Upper lobe of left lung (tissue), 6 donors: ENCODE results near the gene ATIC. TPM values are rescaled to one million over a fixed set of nuclear protein-coding genes. Genes with fewer than 3 reads are reported as not detected.
A peak's percentile ranks its signal among the peaks of the same experiment; 100 is the strongest.

Experiments used
- ATAC-seq, 2 donors: fragments of 200-7000 bp; cut with Tn5 transposase; one replicate each; pipeline ENCODE4 v1.9.1; 2022; ENCODE audit warnings: mild to moderate bottlenecking in 2 of 2, moderate library complexity in 2 of 2; ENCODE audit not compliant: low FRiP score in 2 of 2
- DNase-seq, 2 donors: peaks; one replicate each; pipeline ENCODE4 v3.0.0-alpha.2; 2019 to 2020
- H3K27ac ChIP-seq, 4 donors: fragments of 200-600 bp; sonication (generic); one replicate each; pipeline ENCODE4 v1.5.1; 2016 to 2019
- H3K27me3 ChIP-seq, 4 donors: fragments of 200-600 bp; sonication (generic); one replicate each; pipeline ENCODE4 v1.5.1; 2017 to 2019
- H3K36me3 ChIP-seq, 4 donors: fragments of 200-600 bp; sonication (generic); one replicate each; pipeline ENCODE4 v1.5.1; 2016 to 2019
- H3K4me1 ChIP-seq, 4 donors: fragments of 200-600 bp; sonication (generic); one replicate each; pipeline ENCODE4 v1.5.1; 2018 to 2019
- H3K4me3 ChIP-seq, 4 donors: fragments of 200-600 bp; sonication (generic); one replicate each; pipeline ENCODE4 v1.5.1; 2017 to 2019; ENCODE audit warnings: mild to moderate bottlenecking in 2 of 4, moderate library complexity in 1 of 4
- H3K9me3 ChIP-seq, 4 donors: fragments of 200-600 bp; sonication (generic); one replicate each; pipeline ENCODE4 v1.5.1; 2018 to 2019
- EP300 ChIP-seq, 4 donors: sonication (generic); formaldehyde crosslinking; IDR thresholded peaks; one replicate each; pipeline ENCODE4 v1.5.1; 2017; ENCODE audit warnings: antibody characterized with exemption in 4 of 4, control low read depth in 2 of 4
- POLR2A ChIP-seq, 4 donors: fragments of 450-650 bp; IDR thresholded peaks; one replicate each; pipeline ENCODE4 v1.5.1; 2016 to 2017; ENCODE audit warnings: antibody characterized with exemption in 4 of 4, mild to moderate bottlenecking in 2 of 4
- POLR2AphosphoS5 ChIP-seq, 2 donors: sonication (generic); formaldehyde crosslinking; IDR thresholded peaks; one replicate each; pipeline ENCODE4 v1.5.1; 2017; ENCODE audit warnings: antibody characterized with exemption in 2 of 2
- WGBS, 2 donors: methylation state at CpG; one replicate each; pipeline ENCODE4 v1.1.5; 2017 to 2018; 5-methylcytosine and 5-hydroxymethylcytosine counted together
- total RNA-seq, 6 donors: library from RNA; depleted of rRNA in 4 of 6; stranded (reverse); fragments of >200 nt in 4 of 6; gene quantifications; one replicate each; pipeline versions ENCODE4 v1.1.0 to v1.2.1, GENCODE V29; 2016 to 2021
- TF ChIP-seq, protein P1 (sequence below), 6 experiments: fragments of 450-650 bp in 4 of 6; fragments of 200-600 bp in 2 of 6; sonication (generic) in 2 of 6; IDR thresholded peaks; one replicate each; pipeline ENCODE4 v1.5.1; 2016 to 2019; ENCODE audit warnings: antibody characterized with exemption in 6 of 6
- donor health status: DM: no; HTN: no; CAD: no; lungs with moderate emphysema.
- donor health status: DM: no; HTN: yes; CAD: no; lungs with severe emphysema.

ATIC gene
- total RNA-seq, 6 donors from 2014 or later, result 25.1 to 69.2 (median 56.6) TPM

- no peak for ATAC-seq
- Histone ChIP-seq H3K27ac (no peak overlapping the region), H3K4me3 (no peak overlapping the region), H3K27me3 (no peaks in the 10 kb centered on the region), H3K36me3 (no peaks in the 10 kb centered on the region), H3K9me3 (no peaks in the 10 kb centered on the region), H3K4me1 (no peaks in the 10 kb centered on the region)
- TF ChIP-seq, protein P1, sequence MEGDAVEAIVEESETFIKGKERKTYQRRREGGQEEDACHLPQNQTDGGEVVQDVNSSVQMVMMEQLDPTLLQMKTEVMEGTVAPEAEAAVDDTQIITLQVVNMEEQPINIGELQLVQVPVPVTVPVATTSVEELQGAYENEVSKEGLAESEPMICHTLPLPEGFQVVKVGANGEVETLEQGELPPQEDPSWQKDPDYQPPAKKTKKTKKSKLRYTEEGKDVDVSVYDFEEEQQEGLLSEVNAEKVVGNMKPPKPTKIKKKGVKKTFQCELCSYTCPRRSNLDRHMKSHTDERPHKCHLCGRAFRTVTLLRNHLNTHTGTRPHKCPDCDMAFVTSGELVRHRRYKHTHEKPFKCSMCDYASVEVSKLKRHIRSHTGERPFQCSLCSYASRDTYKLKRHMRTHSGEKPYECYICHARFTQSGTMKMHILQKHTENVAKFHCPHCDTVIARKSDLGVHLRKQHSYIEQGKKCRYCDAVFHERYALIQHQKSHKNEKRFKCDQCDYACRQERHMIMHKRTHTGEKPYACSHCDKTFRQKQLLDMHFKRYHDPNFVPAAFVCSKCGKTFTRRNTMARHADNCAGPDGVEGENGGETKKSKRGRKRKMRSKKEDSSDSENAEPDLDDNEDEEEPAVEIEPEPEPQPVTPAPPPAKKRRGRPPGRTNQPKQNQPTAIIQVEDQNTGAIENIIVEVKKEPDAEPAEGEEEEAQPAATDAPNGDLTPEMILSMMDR (IDR thresholded peaks at IDR 0.05), result no peak
- no peak for TF ChIP-seq EP300 (IDR thresholded peaks at IDR 0.05)
- TF ChIP-seq POLR2AphosphoS5 (IDR thresholded peaks at IDR 0.05), result no peak
- no peak for TF ChIP-seq POLR2A (IDR thresholded peaks at IDR 0.05)
- no peak for DNase-seq
- 59 to 75% methylated on average over 4 of the region's 4 CpGs for WGBS, 2 donors
Measured at GRCh38 chr2:215275824-215276223, 36.0 kb upstream of the ATIC start.

GRCh38 chr2:215277944-215278343 is 33.9 kb upstream of the ATIC start:
- no peak for ATAC-seq
- Histone ChIP-seq H3K36me3 (no peaks in the 10 kb centered on the region), H3K27me3 (no peaks in the 10 kb centered on the region), H3K4me3 (no peak overlapping the region), H3K27ac (no peak overlapping the region), H3K4me1 (no peaks in the 10 kb centered on the region), H3K9me3 (no peaks in the 10 kb centered on the region)
- 42 to 51% methylated on average over 3 of the region's 3 CpGs for WGBS, 2 donors
- TF ChIP-seq POLR2A (IDR thresholded peaks at IDR 0.05) (no peak), EP300 (IDR thresholded peaks at IDR 0.05) (peak in 1 of 4 donors; percentile 11), POLR2AphosphoS5 (IDR thresholded peaks at IDR 0.05) (no peak)
- DNase-seq, result peak in 1 of 2 donors; percentile 66

GRCh38 chr2:215280326-215280725 is 31.5 kb upstream of the ATIC start:
- DNase-seq (no peak), ATAC-seq (no peak)
- TF ChIP-seq POLR2AphosphoS5 (IDR thresholded peaks at IDR 0.05) (no peak), POLR2A (IDR thresholded peaks at IDR 0.05) (no peak), EP300 (IDR thresholded peaks at IDR 0.05) (no peak)
- TF ChIP-seq, protein P1 (IDR thresholded peaks at IDR 0.05), result no peak
- no peak overlapping the region for H3K4me3 ChIP-seq
- H3K36me3 ChIP-seq, result no peaks in the 10 kb centered on the region
- no peaks in the 10 kb centered on the region for H3K4me1 ChIP-seq
- no peaks in the 10 kb centered on the region for H3K27me3 ChIP-seq
- H3K27ac ChIP-seq, result no peak overlapping the region
- H3K9me3 ChIP-seq, result no peaks in the 10 kb centered on the region

DNA sequence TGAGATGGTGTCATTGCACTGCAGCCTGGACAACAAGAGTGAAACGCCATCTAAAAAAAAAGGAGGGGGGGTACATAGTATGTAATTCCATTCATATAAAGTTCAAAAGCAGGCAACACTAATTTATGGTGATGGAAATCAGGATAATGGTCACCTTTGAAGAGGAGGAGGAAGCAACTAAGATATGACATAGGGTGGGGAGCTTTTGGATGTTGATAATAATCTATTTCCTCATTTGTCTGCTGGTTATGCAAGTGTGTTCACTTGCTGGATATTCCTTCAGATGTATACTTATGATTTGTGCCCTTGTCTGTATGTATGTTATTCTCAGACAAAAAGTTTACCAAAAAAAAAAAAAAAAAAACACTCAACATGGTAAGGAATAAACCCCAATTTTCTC is 28.6 kb upstream of the ATIC start:
- ATAC-seq (no peak), DNase-seq (no peak)
- WGBS, 2 donors, result 88% methylated on average over 1 of the region's 1 CpG

DNA sequence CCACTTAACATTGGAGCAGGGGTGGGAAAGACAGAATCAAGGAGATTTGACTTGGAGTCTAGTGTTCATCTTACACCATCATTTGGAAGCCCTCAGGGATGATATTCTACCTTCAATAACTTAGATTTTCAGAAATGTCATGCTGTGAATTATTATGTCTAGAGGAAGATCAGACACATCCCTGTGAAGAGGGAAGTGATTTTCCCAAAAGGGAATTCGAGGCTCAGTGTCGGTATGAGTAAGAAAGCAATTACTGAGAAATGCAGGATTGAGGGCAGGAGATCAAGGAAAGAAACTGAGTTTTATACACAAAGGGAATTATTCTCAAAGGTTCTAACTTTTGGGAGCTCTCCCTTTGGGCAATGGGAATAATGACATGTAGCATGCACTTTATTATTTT is 25.6 kb upstream of the ATIC start:
- no peak overlapping the region for H3K27ac ChIP-seq
- no peaks in the 10 kb centered on the region for H3K4me1 ChIP-seq
- TF ChIP-seq EP300 (IDR thresholded peaks at IDR 0.05) (no peak), POLR2AphosphoS5 (IDR thresholded peaks at IDR 0.05) (no peak)
- DNase-seq (no peak), ATAC-seq (no peak)
- H3K36me3 ChIP-seq, result no peaks in the 10 kb centered on the region
- H3K4me3 ChIP-seq, result no peak overlapping the region
- no peaks in the 10 kb centered on the region for H3K27me3 ChIP-seq
- no peaks in the 10 kb centered on the region for H3K9me3 ChIP-seq
- WGBS, 2 donors, result 80 to 83% methylated on average over 2 of the region's 2 CpGs

More for the DNA sequence above, 28.6 kb upstream of the ATIC start:
- Histone ChIP-seq H3K9me3 (no peaks in the 10 kb centered on the region), H3K36me3 (no peaks in the 10 kb centered on the region), H3K4me3 (no peak overlapping the region), H3K4me1 (no peaks in the 10 kb centered on the region), H3K27ac (no peak overlapping the region), H3K27me3 (no peaks in the 10 kb centered on the region)
- TF ChIP-seq POLR2A (IDR thresholded peaks at IDR 0.05) (no peak), EP300 (IDR thresholded peaks at IDR 0.05) (no peak), POLR2AphosphoS5 (IDR thresholded peaks at IDR 0.05) (no peak)
- TF ChIP-seq, protein P1 (IDR thresholded peaks at IDR 0.05), result no peak

DNA sequence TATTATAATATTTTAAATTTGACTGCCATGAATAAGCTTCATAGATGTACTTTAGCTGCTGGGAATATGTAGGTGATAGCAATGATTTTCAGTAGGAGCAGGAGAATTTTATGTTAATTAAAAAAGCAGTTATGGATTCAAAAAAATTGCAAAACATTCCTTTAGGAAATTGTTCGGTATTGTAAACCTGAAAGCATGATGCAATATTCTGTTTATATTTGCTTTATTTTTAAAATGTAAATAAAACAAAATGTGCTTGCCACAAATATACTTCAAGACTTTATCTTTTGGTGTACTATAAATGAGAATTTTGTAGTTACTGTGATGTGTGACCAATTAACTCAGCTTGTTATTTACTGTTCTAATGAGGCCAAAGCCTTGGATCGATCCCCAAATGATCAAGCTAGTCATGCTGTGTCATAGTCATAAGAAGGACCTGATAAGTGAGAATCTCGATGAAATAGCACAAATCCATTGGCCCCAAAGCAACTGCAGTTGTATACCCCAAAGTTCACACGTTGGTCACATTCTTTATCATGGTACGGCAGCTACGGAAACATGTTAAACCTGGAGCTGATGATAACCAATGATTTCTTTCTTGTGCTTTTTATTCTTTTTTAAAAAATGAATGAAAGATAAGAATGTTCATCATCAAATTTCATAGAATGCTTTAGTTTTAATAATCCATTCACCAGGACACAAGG is 23.6 kb upstream of the ATIC start:
- 68 to 86% methylated on average over 6 of the region's 6 CpGs for whole genome bisulfite sequencing, 2 donors
- no peak overlapping the region for H3K27ac ChIP-seq
- no peaks in the 10 kb centered on the region for H3K4me1 ChIP-seq
- no peak overlapping the region for H3K4me3 ChIP-seq
- TF ChIP-seq POLR2A (IDR thresholded peaks at IDR 0.05) (no peak), POLR2AphosphoS5 (IDR thresholded peaks at IDR 0.05) (no peak), EP300 (IDR thresholded peaks at IDR 0.05) (no peak)
- TF ChIP-seq, protein P1 (IDR thresholded peaks at IDR 0.05), result no peak
- H3K27me3 ChIP-seq, result no peaks in the 10 kb centered on the region
- no peaks in the 10 kb centered on the region for H3K36me3 ChIP-seq
- DNase-seq, result no peak
- no peaks in the 10 kb centered on the region for H3K9me3 ChIP-seq
- no peak for ATAC-seq
